Activated CD8-positive, alpha-beta memory T cell treated with anti-CD3 and anti-CD28 coated beads for 4 hours (primary cell): ENCODE measurements around the gene PDE9A.

Experiments
- DNase-seq, 2 donors: peaks; one replicate each; pipeline ENCODE4 v3.0.0-alpha.2; 2020; ENCODE audit warnings: low read depth in 2 of 2

The PDE9A gene

GRCh38 chr21:42755766-42756579 is 102.6 kb downstream of the PDE9A start:
- DNase-seq, result no peak

GRCh38 chr21:42756580-42757250 is 103.3 kb downstream of the PDE9A start:
- no peak for DNase-seq

- DNase-seq, result no peak
These were observed 104.0 kb downstream of the PDE9A start for GRCh38 chr21:42757422-42757821.

- DNase-seq, result no peak
These were observed 104.6 kb downstream of the PDE9A start for GRCh38 chr21:42757826-42758655.

DNA sequence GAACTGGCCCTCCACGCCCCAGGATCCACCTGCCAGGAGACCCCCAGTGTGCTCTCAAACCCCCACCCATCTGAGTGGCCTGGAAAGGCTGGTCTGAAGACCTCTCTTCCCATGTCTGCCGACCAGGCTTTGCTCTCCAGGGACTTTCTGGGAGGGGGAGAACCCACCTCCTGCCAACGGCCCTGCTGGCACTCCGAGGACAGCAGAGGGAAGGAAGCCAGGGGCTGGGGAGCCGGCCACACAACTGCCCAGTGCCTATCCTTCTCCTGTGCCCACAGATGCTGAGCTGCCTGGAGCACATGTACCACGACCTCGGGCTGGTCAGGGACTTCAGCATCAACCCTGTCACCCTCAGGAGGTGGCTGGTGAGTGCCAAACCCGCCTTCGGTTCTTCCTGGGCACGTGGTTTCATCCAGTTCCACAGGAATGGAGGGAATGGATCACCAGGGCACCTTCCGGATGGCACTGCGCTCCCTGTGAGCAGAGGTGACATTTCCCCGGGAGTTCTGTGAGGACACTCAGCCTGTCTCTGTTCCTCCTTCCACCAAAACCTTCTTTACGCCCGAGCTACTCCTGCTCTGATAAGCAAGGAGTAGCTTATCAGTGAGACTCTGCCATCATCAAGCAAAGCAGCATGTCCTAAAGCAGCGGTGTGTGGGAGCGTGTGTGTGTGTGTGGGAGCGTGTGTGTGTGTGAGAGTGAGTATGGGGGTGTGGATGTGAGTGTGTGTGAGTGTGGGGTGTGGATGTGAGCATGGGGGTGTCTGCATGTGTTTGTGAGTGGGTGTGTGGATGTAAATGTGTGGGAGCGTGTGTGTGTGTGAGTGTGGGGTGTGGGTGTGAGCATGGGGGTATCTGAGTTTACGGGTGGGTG is 105.5 kb downstream of the PDE9A start:
- DNase-seq, result no peak

DNA sequence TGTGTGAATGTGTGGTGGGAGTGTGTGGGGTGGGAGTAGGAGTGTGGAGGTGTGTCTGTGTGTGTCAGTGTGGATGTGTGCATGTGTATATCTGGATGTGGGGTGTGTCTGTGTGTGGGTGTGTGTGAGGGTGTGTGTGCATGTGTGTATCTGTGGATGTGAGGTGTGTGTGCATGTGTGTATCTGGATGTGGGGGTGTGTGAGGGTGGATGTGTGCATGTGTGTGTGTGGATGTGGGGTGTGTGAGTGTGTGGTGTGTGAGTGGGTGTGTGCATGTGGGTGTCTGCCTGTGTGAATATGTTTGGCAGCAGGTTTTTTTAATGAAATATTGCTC is 106.1 kb downstream of the PDE9A start:
- no peak for DNase-seq

- no peak for DNase-seq
These were observed 107.0 kb downstream of the PDE9A start for GRCh38 chr21:42760361-42760950.

- no peak for DNase-seq
These were observed 107.7 kb downstream of the PDE9A start for GRCh38 chr21:42760951-42761751.

DNA sequence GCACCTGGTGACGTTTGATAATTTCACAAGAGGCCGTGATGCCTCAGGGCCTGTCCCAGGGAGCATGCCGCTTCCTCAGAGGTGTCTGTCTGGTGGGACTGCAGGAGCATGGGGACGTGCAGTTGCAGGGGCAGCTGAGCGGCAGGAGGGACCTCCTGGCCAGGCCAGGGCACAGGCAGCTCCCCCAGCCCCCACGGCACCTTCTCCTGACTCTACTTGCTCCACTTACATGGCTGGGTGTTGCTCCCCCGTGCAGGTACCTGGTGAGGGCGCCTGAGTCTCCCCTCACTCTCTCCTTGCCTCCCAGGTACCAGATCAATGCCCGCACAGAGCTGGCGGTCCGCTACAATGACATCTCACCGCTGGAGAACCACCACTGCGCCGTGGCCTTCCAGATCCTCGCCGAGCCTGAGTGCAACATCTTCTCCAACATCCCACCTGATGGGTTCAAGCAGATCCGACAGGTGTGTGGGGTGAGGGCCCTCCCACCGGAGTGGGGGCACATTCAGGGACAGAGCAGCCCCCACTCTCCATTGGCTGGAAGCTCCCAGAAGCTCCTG is 108.4 kb downstream of the PDE9A start:
- DNase-seq, result no peak

- DNase-seq, result no peak
These were observed 110.4 kb downstream of the PDE9A start for GRCh38 chr21:42763581-42764442.

DNA sequence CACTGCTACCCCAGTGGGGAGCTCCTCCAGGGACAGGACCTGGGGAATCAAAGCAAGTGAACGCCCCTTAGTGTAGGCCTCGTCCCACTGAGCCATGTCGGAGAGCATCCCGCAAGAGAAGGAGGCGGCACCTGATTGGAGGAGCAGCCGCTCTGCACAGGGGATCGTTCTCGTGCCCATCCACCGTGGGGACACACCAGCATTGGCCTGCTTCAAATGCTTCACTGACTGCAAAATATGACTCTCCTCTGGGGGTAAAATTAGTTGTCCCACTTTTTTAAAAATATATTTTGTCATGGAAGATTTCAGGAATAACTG is 111.0 kb downstream of the PDE9A start:
- no peak for DNase-seq

DNA sequence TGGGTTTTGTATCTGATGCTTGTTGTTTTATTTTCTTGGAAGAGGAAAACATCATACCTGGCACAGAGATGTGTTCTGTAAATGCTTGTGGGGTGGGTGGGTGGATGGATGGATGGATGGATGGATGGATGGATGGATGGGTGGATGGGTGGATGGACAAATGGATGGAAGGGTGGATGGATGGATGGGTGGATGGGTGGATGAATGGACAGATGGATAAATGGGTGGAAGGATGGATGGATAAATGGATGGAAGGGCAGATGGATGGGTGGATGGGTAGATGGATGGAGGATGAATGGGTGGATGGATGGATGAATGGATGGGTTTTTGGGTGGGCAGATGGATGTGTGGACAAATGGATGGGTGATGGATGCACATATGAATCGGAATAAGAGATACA is 111.5 kb downstream of the PDE9A start:
- no peak for DNase-seq

- no peak for DNase-seq
These were observed 112.2 kb downstream of the PDE9A start for GRCh38 chr21:42765656-42766055.

DNA sequence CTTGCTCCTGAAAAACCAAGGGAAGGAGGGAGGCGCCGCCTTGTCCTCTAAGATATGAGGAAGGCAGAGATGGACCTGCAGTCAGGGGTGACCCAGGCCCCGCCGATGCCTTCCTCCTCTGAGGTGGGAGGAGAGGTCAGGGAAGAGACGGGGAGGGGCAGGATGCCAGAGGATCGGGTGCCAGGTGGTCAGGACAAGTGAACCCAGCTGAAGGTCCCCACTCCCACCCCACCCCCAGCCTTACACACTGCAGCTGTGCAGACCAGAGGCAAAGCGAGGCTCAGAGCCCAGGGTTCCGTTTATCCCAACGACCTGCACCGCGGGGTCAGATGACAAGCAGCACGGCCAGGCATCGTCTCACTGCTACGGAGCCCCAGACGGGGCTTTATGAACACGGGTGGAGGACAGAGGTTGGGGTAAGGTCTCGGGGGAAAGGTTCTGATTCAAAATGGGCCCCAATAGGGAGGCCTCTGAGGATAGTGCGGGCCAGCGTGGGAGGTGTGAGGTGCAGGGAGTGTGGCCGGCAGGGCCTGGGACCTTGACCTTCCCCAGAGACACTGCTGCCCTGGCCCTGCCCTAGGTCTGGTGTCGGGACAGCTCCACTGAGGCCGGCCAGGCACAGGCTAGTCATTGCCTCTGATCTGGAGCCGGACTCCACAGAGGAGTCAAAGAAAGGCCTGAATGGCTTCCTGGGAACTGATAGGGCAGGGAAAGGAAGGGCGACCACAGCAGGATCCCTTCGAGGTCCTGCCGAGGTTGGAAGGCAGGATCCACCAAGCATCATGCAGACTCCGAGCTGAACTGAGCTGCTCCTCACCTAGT is 113.5 kb downstream of the PDE9A start:
- no peak for DNase-seq

- DNase-seq, result no peak
These were observed 114.1 kb downstream of the PDE9A start for GRCh38 chr21:42767561-42767835.

DNA sequence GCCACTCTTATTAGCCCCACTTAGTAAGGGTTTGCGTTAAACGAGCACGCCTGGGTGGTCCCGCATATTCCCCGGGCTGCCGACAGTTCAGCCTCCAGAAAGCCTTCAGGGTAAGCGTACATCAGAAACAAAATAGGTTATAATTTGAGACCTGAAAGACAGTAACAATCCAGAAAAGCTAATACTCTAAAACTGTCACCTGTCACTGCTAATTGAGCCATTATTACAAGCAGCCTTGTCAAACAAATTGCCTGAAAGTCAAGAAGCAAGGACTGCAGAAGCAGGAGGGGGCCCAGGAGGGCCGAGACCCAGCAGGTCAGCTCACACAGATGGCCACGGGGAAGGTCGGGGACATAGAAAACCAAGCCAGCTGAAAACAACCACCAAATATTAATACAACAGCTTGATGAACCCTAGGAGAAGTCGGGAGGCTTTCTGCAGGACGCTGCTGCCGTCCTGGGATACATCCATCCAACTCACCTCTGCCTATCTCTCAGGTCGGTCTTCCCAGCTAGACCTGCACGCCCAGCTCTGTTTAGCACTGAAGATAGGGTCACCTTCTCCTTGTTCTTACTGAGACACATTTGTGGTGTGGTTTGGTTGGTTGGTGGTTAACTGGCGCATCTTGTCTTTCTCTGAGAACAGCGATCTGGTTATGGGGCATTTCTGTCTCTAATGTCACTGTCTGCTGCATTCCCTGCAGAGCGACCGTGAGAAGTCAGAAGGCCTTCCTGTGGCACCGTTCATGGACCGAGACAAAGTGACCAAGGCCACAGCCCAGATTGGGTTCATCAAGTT is 115.1 kb downstream of the PDE9A start:
- no peak for DNase-seq

DNA sequence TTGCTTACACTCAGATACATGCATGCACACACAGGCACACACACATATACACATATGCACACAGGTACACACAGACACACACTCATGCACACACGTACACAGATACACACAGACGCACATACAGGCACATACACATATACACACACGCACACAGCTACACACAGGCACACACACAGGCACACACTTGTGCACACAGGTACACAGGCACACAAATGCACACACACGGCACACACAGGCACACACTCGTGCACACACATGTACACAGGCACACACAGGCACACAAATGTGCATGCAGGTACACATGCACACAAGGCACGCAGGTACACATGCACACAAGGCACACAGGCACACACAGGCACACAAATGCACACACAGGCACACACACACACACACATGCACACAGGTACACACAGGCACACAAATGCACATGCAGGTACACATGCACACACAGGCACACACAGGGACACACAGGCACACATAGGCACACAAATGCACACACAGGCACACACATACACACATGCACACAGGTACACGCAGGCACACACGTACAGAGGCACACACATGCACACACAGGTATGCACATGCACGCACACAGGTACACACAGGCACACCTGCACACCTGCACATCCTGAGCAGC is 115.9 kb downstream of the PDE9A start:
- DNase-seq, result no peak
